Activated CD4-positive, alpha-beta T cell treated with anti-CD3 and anti-CD28 coated beads, Interleukin-2, amount 50 U/mL, for 24 hours (primary cell): Measurements from ENCODE around the gene ZCCHC4.
"Not testable (repeated sequence)": the region's sequence is repeated elsewhere in the genome, so short reads cannot be mapped to it uniquely, and the experiment has no call there.

Experiments
- DNase-seq, 2 donors: peaks; one replicate each; pipeline ENCODE4 v3.0.0-alpha.2; 2020; ENCODE audit warnings: low read depth in 1 of 2, low spot score in 1 of 2

ZCCHC4 gene

GRCh38 chr4:25320336-25320735 lies 7.8 kb downstream of the ZCCHC4 start:
- no peak for DNase-seq

GRCh38 chr4:25320773-25321172 lies 8.2 kb downstream of the ZCCHC4 start:
- no peak for DNase-seq

GRCh38 chr4:25321703-25322102 lies 9.1 kb downstream of the ZCCHC4 start:
- no peak for DNase-seq

- not testable (repeated sequence) for DNase-seq
These were observed 15.9 kb downstream of the ZCCHC4 start for GRCh38 chr4:25328463-25328862.

- DNase-seq, result no peak
These were observed 17.8 kb downstream of the ZCCHC4 start for GRCh38 chr4:25330335-25330734.

GRCh38 chr4:25330905-25331808 lies 18.6 kb downstream of the ZCCHC4 start:
- no peak for DNase-seq

- DNase-seq, result no peak
These were observed 31.1 kb downstream of the ZCCHC4 start for GRCh38 chr4:25343671-25344070.

GRCh38 chr4:25345744-25346143 lies 33.2 kb downstream of the ZCCHC4 start:
- DNase-seq, result no peak

- DNase-seq, result no peak
These were observed 34.3 kb downstream of the ZCCHC4 start for GRCh38 chr4:25346913-25347312.

- no peak for DNase-seq
These were observed 34.9 kb downstream of the ZCCHC4 start for GRCh38 chr4:25347473-25347872.

GRCh38 chr4:25347971-25348370 lies 35.4 kb downstream of the ZCCHC4 start:
- no peak for DNase-seq

GRCh38 chr4:25350561-25350960 lies 38.0 kb downstream of the ZCCHC4 start:
- DNase-seq, result no peak

- no peak for DNase-seq
These were observed 39.3 kb downstream of the ZCCHC4 start for GRCh38 chr4:25351777-25352416.

GRCh38 chr4:25356068-25356467 lies 43.5 kb downstream of the ZCCHC4 start:
- DNase-seq, result no peak

GRCh38 chr4:25358515-25359275 lies 46.1 kb downstream of the ZCCHC4 start:
- DNase-seq, result no peak

- DNase-seq, result no peak
These were observed 48.7 kb downstream of the ZCCHC4 start for GRCh38 chr4:25361253-25361652.

GRCh38 chr4:25367004-25367621 lies 54.5 kb downstream of the ZCCHC4 start:
- no peak for DNase-seq

- DNase-seq, result no peak
These were observed 55.3 kb downstream of the ZCCHC4 start for GRCh38 chr4:25367877-25368276.

GRCh38 chr4:25368315-25368714 lies 55.7 kb downstream of the ZCCHC4 start:
- DNase-seq, result no peak

- DNase-seq, result no peak
These were observed 57.7 kb downstream of the ZCCHC4 start for GRCh38 chr4:25370242-25370641.

- DNase-seq, result not testable (repeated sequence)
These were observed 60.0 kb downstream of the ZCCHC4 start for GRCh38 chr4:25372549-25372948.
